Common myeloid progenitor, CD34-positive (primary cell): ENCODE results near the gene VSIG4.

Source experiments
- CTCF ChIA-PET: fragments of 350-600 bp; sonication (Branson Sonifier 250); formaldehyde crosslinking; loops from one replicate; lab custom pipeline; 2021; ENCODE audit warnings: antibody characterized with exemption; lab: Charles Lee
- POLR2A ChIA-PET: fragments of 350-600 bp; sonication (Branson Sonifier 250); formaldehyde crosslinking; loops from one replicate; lab custom pipeline; 2021; ENCODE audit warnings: antibody characterized with exemption; lab: Charles Lee
- DNase-seq, 3 donors: peaks; one replicate each; pipeline versions ENCODE4 v3.0.0 to v3.0.0-alpha.2; 2013
- H3K27ac ChIP-seq, 2 experiments: 1 replicate in 1 of 2; 2 replicates in 1 of 2; pipeline ENCODE4 v1.7.0; 2013; ENCODE audit warnings: inconsistent platforms in 2 of 2, low read length in 2 of 2, mild to moderate bottlenecking in 2 of 2, low read depth in 1 of 2, moderate library complexity in 1 of 2; ENCODE audit not compliant: severe bottlenecking in 2 of 2, insufficient read depth in 1 of 2, poor library complexity in 1 of 2
- H3K27me3 ChIP-seq, 5 experiments: replicated peaks in 2 of 5; 1 replicate in 3 of 5; 2 replicates in 2 of 5; pipeline versions ENCODE4 v1.6.1 to v1.7.0; 2013; ENCODE audit warnings: low read length in 4 of 5, mild to moderate bottlenecking in 2 of 5, moderate library complexity in 2 of 5, inconsistent platforms in 1 of 5; ENCODE audit not compliant: insufficient read depth in 5 of 5, control insufficient read depth in 4 of 5
- H3K36me3 ChIP-seq, 4 experiments: 1 replicate in 2 of 4; 2 replicates in 2 of 4; pipeline versions ENCODE4 v1.6.1 to v1.7.0; 2013; ENCODE audit warnings: low read length in 3 of 4, control low read depth in 1 of 4, mild to moderate bottlenecking in 1 of 4; ENCODE audit not compliant: control insufficient read depth in 4 of 4, insufficient read depth in 4 of 4
- H3K4me1 ChIP-seq, 4 experiments: 1 replicate in 3 of 4; 2 replicates in 1 of 4; pipeline versions ENCODE4 v1.6.1 to v1.7.1; 2013; ENCODE audit warnings: low read length in 3 of 4, mild to moderate bottlenecking in 3 of 4, control low read depth in 1 of 4, inconsistent platforms in 1 of 4, moderate library complexity in 1 of 4; ENCODE audit not compliant: control insufficient read depth in 4 of 4, insufficient read depth in 4 of 4; ENCODE audit errors: control extremely low read depth in 1 of 4
- H3K4me3 ChIP-seq, 7 experiments: 1 replicate in 4 of 7; 2 replicates in 3 of 7; pipeline versions ENCODE4 v1.5.1 to v1.7.0; 2013; ENCODE audit warnings: mild to moderate bottlenecking in 7 of 7, low read length in 6 of 7, moderate library complexity in 6 of 7, inconsistent platforms in 2 of 7, low read depth in 2 of 7, control low read depth in 1 of 7; ENCODE audit not compliant: insufficient read depth in 4 of 7, control insufficient read depth in 1 of 7; ENCODE audit errors: extremely low read depth in 1 of 7
- H3K9me3 ChIP-seq, 5 experiments: 1 replicate in 4 of 5; 2 replicates in 1 of 5; pipeline versions ENCODE4 v1.6.1 to v1.7.1; 2013; ENCODE audit warnings: low read length in 4 of 5, mild to moderate bottlenecking in 2 of 5, inconsistent platforms in 1 of 5, low read depth in 1 of 5, moderate library complexity in 1 of 5; ENCODE audit not compliant: control insufficient read depth in 4 of 5, insufficient read depth in 2 of 5; ENCODE audit errors: control extremely low read depth in 1 of 5
- WGBS: methylation state at CpG from one replicate; pipeline ENCODE4 v1.1.5; 2013; ENCODE audit not compliant: insufficient coverage; 5-methylcytosine and 5-hydroxymethylcytosine counted together

VSIG4 gene

DNA sequence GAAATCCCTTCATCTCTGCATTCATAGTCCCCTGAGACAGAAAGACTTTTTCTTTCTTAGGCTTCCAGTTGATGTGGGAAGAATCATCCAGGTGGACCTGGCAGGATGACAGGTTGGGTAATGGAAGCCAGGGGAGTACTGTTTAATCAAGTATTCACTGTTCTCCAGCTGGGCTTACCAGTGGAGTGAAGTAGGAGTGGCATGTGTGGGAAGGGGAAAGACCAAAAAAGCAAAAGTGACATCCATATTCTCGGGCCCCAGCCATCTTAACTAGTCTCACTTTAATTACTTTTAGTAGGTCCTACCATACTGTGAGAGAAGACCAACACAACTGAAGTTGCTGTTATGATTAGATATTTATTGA is 18.5 kb downstream of the VSIG4 start:
- no CpG with 5 or more reads among the region's 1 CpG for WGBS
- Histone ChIP-seq H3K27ac (peak overlapping the region in 1 of 2 experiments; percentile 90), H3K9me3 (no peaks in the 10 kb centered on the region), H3K4me1 (peaks cover 34 to 47% (median 42%) of the 10 kb centered on the region in 4 experiments), H3K4me3 (no peak overlapping the region), H3K36me3 (peaks cover 0 to 30% (median 12%) of the 10 kb centered on the region in 4 experiments), H3K27me3 (no peaks in the 10 kb centered on the region)
- POLR2A ChIA-PET: interaction anchor here (1.0 kb wide), 1 partner anchor 9 kb away, joined by 3 read pairs; no protein-coding TSS in a partner anchor
- CTCF ChIA-PET: interaction anchor here (0.9 to 9.9 kb wide), 3 partner anchors 23 to 273 kb away, joined by 3 to 59 read pairs (median 3); no protein-coding TSS in a partner anchor
- no peak for DNase-seq

GRCh38 chrX:66020631-66021334 is 19.1 kb downstream of the VSIG4 start:
- peak in 1 of 3 donors; percentile 57 for DNase-seq
- no peaks in the 10 kb centered on the region for H3K27me3 ChIP-seq
- CTCF ChIA-PET: interaction anchor here (0.9 to 9.9 kb wide), 4 partner anchors 13 to 272 kb away, joined by 3 to 59 read pairs (median 4); no protein-coding TSS in a partner anchor
- H3K9me3 ChIP-seq: no peaks in the 10 kb centered on the region
- H3K4me3 ChIP-seq: no peak overlapping the region
- H3K4me1 ChIP-seq: peaks cover 39 to 52% (median 44%) of the 10 kb centered on the region in 4 experiments
- 51% methylated on average over 8 of the region's 10 CpGs for WGBS
- H3K27ac ChIP-seq: peak overlapping the region in 1 of 2 experiments; percentile 90
- POLR2A ChIA-PET: interaction anchor here (1.0 kb wide), 1 partner anchor 10 kb away, joined by 3 read pairs; no protein-coding TSS in a partner anchor
- peaks cover 0 to 33% (median 12%) of the 10 kb centered on the region in 4 experiments for H3K36me3 ChIP-seq

DNA sequence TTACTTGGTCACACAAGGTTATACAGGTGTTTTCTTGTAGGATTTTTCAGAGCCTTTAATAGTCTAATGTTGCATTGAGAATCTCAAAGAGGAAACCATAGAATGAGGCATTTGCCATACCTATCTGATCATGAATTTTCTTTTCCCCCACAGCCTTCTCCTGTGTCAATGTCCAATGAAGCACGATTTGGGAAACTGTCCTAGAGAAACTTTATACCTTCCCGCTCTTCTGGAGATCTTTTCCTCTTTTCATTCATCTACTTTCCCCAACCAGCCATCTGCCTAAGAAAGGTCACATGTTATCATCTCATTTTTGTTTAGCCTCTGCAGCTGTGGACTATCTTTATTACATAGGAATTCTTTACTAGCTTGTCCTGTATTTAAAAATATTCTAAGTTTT is 19.9 kb downstream of the VSIG4 start:
- H3K27me3 ChIP-seq: no peaks in the 10 kb centered on the region
- ChIA-PET POLR2A (no interaction called here), CTCF (interaction anchor here (0.8 to 9.9 kb wide), 5 partner anchors 10 to 316 kb away, joined by 3 to 59 read pairs (median 4); no protein-coding TSS in a partner anchor)
- peak overlapping the region in 1 of 7 experiments; percentile 31 for H3K4me3 ChIP-seq
- no peak for DNase-seq
- peaks cover 47 to 58% (median 50%) of the 10 kb centered on the region in 4 experiments for H3K4me1 ChIP-seq
- whole genome bisulfite sequencing: 57% methylated on average over 1 of the region's 2 CpGs
- H3K9me3 ChIP-seq: no peaks in the 10 kb centered on the region
- peak overlapping the region in 1 of 2 experiments; percentile 90 for H3K27ac ChIP-seq
- H3K36me3 ChIP-seq: peaks cover 0 to 33% (median 12%) of the 10 kb centered on the region in 4 experiments

DNA sequence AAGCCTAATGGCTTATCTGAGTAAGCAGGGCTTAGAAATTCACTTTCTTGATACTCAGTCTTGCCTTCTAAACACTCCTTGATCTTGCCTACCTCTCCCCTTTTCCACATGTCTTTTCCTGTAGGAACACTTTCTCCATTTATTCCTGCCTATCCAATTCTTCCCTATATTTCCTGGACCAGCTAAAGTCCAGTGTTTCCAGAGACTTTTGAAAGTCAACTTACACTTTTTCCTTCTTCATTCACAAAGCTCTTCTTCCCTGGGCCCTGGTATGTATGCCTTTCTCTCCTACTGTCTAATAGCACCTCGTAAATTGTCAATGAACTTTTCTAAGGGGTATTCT is 20.6 kb downstream of the VSIG4 start:
- Histone ChIP-seq H3K4me3 (peak overlapping the region in 5 of 7 experiments; percentile 22 to 86 (median 68)), H3K9me3 (no peaks in the 10 kb centered on the region), H3K4me1 (peaks cover 52 to 65% (median 56%) of the 10 kb centered on the region in 4 experiments), H3K36me3 (peaks cover 0 to 33% (median 12%) of the 10 kb centered on the region in 4 experiments), H3K27ac (peak overlapping the region in 1 of 2 experiments; percentile 90), H3K27me3 (no peaks in the 10 kb centered on the region)
- POLR2A ChIA-PET: interaction anchor here (0.6 kb wide), 1 partner anchor 94 kb away, joined by 5 read pairs; no protein-coding TSS in a partner anchor
- CTCF ChIA-PET: interaction anchor here (0.6 to 9.9 kb wide), 7 partner anchors 11 to 417 kb away, joined by 3 to 59 read pairs (median 4); no protein-coding TSS in a partner anchor
- no peak for DNase-seq
- no CpG with 5 or more reads among the region's 1 CpG for WGBS

DNA sequence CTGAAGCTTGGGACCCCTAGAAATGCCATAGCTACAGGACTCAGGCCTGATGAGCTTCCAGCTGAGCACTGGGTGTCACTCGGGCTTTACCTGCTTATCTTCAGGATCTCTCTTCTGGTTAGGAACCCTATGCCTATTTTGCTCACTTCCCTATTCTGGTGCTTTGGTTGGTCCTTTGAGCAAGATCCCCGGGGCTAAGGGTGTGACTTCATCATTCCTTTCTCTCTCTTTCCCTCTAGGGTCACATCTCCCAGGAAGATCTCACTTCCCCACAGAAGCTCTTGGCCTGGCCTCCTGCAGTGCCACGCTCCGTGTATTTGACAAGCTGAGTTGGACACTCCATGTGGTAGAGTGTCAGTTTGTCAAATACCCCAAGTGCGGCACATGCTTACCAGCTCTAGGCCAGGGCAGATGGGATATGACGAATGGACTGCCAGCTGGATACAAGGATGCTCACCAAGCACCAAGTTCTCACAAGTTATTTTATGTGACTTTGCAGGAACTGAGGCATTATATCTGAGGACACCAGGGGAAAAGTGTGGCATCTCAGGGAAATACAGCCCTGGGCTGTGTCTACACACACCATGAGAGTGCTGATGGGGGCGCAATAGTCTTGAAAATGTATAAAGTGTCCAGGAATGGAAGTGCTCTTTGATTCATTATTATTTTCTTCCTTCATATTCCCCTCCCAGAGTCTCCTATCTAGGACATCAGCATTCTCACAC is 21.1 kb downstream of the VSIG4 start:
- Histone ChIP-seq H3K9me3 (no peaks in the 10 kb centered on the region), H3K4me3 (peak overlapping the region in 6 of 7 experiments; percentile 27 to 89 (median 74)), H3K27ac (peak overlapping the region; percentile 65 to 90), H3K36me3 (peaks cover 0 to 33% (median 12%) of the 10 kb centered on the region in 4 experiments), H3K27me3 (no peaks in the 10 kb centered on the region), H3K4me1 (peaks cover 55 to 70% (median 62%) of the 10 kb centered on the region in 4 experiments)
- peak in 1 of 3 donors; percentile 58 for DNase-seq
- POLR2A ChIA-PET: interaction anchor here (0.6 to 7.6 kb wide), 2 partner anchors 19 to 94 kb away, joined by 5 to 76 read pairs; no protein-coding TSS in a partner anchor
- CTCF ChIA-PET: interaction anchor here (0.6 to 9.9 kb wide), 14 partner anchors 11 to 422 kb away, joined by 3 to 59 read pairs (median 4); partner anchors contain the start of gene VSIG4
- 57% methylated on average over 6 of the region's 7 CpGs for WGBS

GRCh38 chrX:66017659-66018170 is 22.2 kb downstream of the VSIG4 start:
- peaks cover 0 to 33% (median 12%) of the 10 kb centered on the region in 4 experiments for H3K36me3 ChIP-seq
- no peaks in the 10 kb centered on the region for H3K9me3 ChIP-seq
- peak overlapping the region; percentile 65 to 90 for H3K27ac ChIP-seq
- H3K4me1 ChIP-seq: peaks cover 61 to 75% (median 72%) of the 10 kb centered on the region in 4 experiments
- H3K4me3 ChIP-seq: peak overlapping the region; percentile 31 to 89 (median 77)
- no peaks in the 10 kb centered on the region for H3K27me3 ChIP-seq
- no peak for DNase-seq
- POLR2A ChIA-PET: interaction anchor here (0.8 to 7.6 kb wide), 3 partner anchors 9 to 18 kb away, joined by 5 to 76 read pairs (median 8); no protein-coding TSS in a partner anchor
- CTCF ChIA-PET: interaction anchor here (0.8 to 9.9 kb wide), 16 partner anchors 10 to 431 kb away, joined by 3 to 59 read pairs (median 5); partner anchors contain the start of gene VSIG4
